Stimulated activated CD8-positive, alpha-beta memory T cell treated with anti-CD3 and anti-CD28 coated beads, Interleukin-4, amount 100 ng/mL, for 48 hours (primary cell): ENCODE measurements around the gene DHX8.

Source experiments
- DNase-seq: peaks from one replicate; pipeline ENCODE4 v3.0.0-alpha.2; 2020

The DHX8 gene

DNA sequence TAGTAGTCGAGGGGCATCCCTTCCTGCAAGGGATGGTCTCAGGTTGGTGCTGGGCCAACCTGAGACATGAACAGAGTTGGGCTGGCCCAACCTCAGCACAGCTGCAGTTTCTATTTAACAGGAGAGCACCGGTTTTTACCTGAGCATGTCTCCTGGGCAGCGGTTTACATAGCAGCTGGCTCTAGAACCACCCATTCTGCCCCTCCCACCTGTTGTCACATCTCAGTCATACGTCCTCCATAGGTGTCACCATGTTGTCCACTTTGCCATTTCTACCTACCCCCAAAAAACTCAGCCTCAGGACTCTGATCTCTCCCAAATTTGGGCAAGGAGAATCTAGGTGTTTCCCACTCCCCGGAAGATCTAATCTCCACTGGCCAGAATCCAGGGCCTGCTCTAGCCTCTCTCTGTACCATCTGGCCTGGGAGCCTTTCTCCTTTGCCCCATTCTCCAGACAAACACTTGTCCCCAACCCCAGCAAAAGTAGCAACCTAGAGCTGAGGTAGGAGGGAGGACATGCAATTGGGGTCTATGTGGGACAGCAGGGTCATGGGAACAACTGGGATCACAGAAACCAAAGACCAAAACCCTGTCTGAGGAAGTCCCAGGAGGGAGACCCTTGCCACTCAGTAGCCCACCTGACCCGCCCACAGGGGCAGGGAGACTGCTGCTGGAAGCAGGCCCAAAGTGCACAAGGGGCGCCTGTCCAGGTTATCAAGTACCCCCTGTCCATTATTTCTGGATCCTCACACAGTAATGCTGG is 43.3 kb downstream of the DHX8 start:
- no peak for DNase-seq

DNA sequence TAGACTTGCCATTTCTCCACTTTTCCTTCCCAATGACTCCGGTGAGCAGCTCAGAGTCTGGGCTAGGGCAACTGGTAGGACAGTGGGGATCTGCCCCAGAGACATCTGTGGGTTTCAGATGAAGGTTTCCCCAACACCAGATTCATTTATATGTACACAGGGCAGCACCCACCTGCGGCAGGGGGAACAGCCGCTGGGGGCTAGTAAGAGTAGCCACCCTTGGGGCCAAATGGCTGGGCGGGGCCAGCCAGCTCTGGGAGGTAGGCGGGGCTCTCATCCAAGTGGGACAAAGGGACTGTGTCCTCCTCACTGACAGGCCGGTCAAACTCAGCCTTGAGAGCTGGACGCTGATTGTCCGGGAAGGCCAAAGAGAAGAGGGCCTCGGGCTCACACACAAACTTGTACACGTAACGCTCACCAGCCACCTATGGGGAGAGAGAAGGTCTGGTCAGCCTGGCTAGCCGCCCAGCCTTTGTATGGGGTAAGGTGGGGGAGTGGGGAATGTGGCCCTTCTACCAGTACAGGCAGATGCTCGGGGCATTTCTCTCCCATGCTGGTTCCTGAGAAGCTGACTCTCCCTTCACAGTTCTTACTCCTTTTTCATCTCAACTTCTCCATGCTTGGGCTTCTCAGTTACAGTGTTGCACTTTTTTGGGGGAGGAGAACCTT is 44.7 kb downstream of the DHX8 start:
- DNase-seq: no peak

DNA sequence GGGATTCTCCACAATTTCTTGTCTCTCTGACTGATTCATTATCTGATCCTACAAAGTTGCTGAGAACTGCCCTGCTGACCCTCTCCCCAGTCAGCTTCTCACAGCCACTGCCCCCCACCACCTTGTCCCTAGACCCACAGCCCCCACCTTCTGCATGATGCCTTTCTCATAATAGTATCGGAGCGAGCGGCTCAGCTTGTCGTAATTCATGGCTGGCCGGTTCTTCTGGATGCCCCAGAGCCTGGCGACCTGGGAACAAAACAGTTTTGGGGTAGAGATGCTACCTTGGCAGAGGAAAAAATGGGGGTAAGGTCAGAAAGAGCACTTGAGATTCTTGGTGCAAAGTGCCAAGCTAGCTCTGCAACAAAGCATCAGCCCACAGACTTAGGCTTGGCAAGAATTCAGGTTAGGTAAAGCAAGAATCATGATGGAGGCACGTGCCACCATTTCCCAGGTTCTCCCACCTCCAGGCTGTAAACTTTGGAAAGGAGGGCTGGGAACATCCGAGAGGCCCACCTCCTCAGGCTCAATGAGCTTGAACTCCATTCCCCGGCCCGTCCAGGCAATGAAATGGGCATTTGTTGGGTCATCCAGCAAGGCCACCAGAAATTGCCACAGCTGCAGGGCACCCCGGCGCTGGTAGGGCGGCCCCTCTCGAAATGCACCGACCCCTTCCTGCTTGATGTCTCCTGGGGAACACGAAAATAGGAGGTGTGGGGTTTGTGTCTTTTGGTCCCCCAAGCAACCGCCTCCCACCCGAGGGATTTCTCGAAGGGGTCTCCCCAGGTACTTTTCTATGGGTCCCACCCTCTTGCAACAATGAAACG is 45.4 kb downstream of the DHX8 start:
- DNase-seq: no peak

- no peak for DNase-seq
Observed at GRCh38 chr17:43529947-43530287, 46.1 kb downstream of the DHX8 start.

DNA sequence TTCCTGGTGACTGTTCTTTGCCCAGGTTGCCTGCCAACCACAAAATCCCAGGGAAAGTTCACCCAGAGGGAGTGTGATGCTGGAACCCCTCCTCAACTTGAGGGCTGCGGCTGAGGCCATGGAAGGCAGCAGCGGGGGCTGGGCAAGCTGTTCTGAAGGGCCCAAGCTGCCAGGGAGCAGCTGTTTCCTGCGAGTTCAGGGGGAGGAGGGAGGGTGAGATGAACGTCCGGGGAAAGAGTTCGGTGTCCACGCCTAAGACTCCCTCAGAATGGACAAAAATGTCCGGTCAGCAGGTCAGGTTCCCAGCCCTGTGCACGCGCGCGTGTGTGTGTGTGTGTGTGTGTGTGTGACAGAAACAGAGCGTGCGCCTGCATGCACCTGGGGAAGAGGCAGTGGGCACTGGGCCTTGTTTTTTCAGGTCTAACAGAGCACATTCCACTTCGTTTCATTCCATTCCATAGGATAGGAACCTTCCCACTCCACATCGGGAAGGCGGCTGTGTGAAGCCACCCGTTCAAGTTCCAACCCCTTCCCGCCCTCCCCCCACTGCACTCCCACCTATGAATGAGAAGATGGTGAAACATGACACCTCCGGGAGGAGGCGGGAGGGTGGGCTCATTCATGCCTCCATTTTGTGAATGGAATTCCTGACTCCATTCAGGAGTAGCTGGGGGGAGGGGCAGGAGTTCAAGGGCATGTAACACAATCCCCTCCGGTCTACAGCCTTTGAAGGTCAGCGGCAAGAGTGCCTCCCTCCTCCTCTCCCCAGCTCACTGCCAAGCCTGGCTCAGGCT is 46.7 kb downstream of the DHX8 start:
- DNase-seq: no peak

DNA sequence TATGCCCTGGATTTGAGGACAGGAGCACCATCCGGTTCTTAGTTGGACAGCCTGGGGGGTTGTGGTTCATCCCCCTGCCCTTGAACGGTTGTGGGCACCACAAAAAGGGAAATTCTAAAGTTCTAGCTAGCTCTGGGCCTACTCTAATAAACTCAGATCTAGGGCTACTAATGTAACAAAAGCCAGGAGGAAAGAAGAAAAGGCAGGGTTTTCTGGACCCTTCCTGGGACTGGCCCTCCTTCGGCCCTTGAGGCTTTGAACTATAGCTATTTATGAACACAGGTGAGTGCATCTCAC is 47.3 kb downstream of the DHX8 start:
- DNase-seq: no peak

DNA sequence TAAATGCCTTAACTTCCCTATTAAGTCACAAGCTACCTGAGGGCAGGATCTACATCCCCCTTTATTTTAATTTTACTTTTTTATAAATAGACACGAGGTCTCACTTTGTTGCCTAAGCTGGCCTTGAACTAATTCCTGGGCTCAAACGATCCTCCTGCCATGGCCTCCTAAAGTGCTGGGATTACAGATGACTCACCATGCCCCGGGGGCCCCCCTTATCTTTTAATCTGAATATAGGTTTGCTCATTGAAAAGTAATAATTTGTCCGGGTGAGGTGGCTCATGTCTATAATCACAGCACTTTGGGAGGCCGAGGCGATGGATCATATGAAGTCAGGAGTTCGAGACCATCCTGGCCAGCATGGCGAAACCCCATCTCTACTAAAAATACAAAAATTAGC is 48.2 kb downstream of the DHX8 start:
- no peak for DNase-seq

GRCh38 chr17:43532581-43532980 is 48.8 kb downstream of the DHX8 start:
- DNase-seq: no peak

DNA sequence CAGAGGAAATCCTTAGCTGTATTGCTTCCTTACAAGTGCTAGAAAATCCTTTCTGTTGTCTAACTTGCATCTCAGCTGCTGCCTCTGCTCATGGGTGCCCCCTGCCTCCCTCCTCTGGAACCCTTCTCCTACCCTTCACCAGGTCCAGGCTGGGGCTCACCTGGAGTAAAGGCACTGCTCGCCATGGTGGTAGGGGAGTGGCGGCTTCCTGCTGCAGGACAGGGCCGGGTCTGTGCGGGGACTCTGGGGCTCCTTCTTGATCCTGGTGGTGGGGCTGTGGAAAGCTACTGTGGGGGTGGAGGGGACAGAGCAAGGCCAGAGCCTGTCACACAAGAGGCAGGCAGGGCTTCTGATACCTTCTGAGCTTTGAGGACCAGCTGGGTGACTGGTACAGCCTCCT is 49.9 kb downstream of the DHX8 start:
- no peak for DNase-seq

DNA sequence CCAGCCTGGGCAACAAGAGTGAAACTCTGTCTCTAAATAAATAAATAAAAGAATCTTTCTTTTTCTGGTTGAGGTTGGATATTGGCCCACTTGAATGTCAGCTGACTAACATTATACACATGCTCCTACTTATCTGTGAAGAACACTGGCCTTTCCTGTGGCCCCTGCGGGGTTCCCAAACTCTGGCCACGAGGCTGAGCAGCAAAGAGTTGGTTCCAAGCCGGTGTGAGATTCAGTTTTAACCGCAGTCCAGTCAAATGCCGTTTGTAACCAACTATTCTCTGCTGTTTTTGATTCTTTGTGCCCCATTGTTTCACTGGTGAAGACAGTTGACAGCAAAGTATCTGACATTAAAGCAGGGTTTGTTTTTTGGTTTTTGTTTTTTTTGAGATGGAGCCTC is 51.1 kb downstream of the DHX8 start:
- DNase-seq: no peak

- no peak for DNase-seq
Observed at GRCh38 chr17:43536236-43536992, 52.6 kb downstream of the DHX8 start.

GRCh38 chr17:43540821-43541674 is 57.3 kb downstream of the DHX8 start:
- DNase-seq: no peak

DNA sequence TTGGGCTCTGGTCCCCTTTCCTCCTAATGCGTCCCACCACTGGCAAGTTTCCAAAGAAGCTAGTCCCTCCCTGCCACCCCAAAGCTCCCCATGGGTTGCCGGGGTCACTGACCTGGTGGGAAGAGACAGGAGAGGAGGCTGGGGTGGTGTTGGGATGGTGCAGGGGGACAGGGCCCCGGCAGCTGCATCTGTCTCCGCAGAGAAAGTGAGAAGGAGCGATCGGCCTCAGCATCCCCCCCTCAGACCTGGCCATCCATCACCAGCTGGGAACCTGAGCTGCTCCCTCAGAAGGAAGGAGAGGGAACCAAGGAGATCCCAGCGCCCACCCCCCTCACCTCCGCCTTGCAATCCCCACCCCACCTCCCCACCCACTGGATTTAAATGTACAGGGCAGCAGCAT is 59.1 kb downstream of the DHX8 start:
- no peak for DNase-seq

- no peak for DNase-seq
Observed at GRCh38 chr17:43543300-43543699, 59.5 kb downstream of the DHX8 start.

DNA sequence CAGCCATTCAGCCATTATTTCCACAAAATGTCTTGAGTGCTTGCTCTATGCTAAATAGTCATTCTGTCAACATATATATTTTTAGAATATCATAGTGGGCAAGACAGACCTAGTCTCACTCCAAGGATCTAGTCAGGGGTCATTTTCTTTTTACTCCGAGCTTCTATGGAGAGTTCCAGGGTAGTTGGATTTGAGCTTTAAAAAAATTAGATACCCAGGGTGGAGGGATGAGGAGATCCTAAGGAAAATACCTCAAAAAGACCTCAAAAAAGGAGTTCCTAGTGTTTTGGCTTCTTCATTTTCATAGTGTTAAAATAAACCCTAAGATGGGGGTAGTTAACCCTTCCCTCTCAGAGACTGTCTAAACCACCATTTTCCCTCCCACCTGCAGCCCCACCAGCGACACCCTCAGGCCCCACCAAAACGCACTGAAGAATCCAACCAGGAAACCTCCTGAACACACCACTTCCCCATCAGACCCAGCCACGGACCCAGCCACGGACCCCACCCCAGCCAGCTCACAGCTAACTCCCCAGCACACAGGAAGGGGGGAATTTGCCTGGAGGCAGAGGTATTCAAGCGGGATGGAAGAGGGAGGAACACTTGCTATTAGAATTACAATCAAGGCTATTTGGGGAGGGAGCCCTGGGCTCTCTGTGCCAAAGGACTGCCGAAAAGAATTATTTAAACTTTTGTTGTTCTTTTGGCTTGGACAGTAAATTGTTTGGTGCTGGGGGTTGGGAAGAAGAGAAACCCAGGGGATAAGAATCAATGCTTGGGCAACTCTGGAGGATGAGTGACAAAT is 60.2 kb downstream of the DHX8 start:
- no peak for DNase-seq

DNA sequence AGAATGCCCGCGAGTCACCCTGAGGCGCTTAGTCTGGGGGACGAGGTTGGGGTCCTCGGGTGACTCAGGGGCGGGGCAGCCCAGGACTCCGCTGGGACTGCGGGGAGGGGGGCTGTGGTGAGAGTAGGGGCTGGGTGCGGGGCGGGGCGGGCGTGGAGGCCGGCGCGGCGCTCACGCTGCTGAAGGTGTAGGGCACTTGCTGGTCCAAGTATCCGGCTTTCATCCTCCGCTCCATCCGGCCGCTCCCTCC is 61.5 kb downstream of the DHX8 start:
- DNase-seq: peak; percentile 45

- DNase-seq: peak; percentile 96
Observed at GRCh38 chr17:43546319-43547188, 62.8 kb downstream of the DHX8 start, which contains the start of gene ETV4. Gene ETV4, minus strand, starts transcription at chr17:43546340. Its CDS starts 723 bp downstream, at chr17:43545617.

DNA sequence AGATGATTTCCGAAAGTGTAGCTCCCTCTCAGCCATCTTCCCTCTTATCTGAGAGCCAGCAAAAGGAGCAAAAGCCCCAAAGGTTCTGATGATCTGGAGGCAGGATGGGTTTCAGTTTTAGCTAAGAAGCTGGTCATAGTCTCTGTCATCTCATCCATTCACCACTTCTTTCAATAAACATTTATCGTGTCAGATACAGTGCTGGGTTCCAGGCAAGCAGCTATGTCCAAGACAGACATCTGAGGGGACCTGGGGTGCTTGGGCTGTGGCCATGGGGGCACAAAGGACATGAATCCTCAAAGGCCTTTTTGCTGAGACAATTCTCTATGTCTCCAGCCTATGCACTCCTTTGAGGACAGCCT is 63.4 kb downstream of the DHX8 start:
- DNase-seq: no peak

DNA sequence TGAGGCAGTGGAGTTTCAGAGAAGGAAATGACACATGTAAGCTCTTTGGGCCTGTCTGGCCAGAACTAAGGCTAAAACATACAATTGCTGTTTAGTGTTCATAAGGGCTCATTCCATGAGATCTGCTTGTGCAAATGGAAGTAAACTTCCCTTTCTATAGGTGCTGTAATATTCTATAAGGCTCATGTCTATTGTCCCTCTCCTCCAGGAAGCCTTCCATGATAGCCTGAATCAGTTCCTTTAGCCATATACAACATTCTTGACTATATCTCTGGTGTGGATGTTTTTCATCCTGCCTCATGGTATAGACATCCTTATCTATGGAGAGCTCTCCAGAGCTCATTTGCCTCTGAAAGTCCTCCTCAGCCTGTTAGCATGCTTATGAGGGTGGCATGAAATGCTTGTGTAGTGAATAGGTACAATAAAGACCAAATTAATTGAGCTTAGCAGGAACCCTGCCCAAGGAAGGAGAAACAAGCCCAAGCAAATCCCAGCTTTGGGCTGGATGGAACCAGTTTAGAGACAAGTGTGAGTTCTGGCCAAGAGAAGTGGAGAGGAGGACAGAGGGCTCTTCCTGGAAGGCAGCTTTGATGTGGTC is 64.0 kb downstream of the DHX8 start:
- no peak for DNase-seq
